RPMI8226 (cell line): Measurements from ENCODE around the gene SELENOS.
A peak's percentile ranks its signal among the peaks of the same experiment; 100 is the strongest.

ENCODE experiments used
- DNase-seq: peaks from one replicate; pipeline ENCODE4 v3.0.0-alpha.2; 2015

Gene SELENOS

DNA sequence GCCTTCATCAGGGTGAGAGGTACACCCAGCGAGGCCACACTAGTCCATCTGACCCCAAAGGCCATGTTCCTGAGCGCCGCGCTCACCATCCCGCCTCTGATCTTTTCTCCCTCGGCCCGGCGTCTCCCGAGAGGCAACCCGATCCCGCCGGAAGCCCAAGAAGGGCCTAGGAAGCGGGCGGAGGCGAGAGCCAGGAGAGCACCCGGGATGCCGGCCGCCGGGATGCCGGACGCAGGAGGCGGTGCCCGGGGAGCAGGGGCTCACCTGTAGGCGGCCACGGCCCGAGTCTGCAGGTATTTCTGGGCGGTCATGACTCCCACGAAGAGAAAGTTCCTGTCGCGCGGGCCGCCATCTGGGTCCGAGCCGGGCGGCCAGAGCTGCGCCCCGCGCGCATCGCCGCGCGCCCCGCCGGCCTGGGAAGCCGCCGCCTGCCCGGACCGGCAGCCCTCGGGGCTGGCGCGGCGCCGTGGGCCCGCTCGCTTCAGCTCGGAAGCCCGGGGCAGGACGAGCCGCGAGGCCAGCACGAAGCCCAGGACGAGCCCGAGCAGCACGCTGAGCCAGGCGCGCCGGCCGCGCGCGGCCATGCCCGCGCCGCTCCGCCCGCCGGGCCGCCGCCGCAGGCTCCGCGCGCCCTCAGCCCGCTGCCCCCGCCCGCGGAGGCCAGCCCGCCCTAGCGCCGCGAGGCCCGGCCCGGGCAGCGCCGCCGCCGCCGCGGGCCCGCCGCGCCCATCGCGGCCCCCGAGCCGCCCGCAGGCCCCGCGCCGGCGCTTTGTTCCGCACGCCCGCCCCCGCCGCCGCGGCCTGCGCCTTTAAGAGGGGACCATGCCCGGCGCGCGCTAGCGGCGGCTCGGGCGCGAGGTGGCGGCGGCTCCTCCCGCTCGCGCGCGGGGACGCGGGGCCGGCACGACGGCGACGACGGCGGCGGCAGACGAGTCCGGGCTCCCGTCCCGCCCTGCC is 26.1 kb downstream of the SELENOS start:
- DNase-seq: peak; percentile 43

GRCh38 chr15:101250341-101250831 is 26.9 kb downstream of the SELENOS start:
- DNase-seq: peak; percentile 42

DNA sequence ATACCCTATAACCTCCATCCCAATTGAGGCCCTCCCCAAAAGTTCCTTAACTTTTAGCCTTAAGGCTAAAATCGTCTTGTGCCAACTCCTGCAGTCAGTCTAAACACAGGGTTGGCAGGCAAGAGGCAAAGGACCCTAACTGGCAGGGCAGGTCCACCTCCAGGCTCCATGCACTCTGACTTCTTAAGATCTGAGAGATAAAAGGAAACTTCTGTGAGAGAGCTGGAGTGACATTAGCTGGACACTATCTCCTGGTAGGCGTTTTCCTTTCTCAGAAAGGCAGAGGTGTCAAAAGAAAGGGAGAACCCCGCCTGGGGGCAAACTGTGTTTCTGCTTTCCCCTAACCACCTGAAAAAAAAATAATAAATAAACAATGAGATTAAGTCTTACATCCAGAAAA is 29.0 kb downstream of the SELENOS start:
- DNase-seq: no peak

DNA sequence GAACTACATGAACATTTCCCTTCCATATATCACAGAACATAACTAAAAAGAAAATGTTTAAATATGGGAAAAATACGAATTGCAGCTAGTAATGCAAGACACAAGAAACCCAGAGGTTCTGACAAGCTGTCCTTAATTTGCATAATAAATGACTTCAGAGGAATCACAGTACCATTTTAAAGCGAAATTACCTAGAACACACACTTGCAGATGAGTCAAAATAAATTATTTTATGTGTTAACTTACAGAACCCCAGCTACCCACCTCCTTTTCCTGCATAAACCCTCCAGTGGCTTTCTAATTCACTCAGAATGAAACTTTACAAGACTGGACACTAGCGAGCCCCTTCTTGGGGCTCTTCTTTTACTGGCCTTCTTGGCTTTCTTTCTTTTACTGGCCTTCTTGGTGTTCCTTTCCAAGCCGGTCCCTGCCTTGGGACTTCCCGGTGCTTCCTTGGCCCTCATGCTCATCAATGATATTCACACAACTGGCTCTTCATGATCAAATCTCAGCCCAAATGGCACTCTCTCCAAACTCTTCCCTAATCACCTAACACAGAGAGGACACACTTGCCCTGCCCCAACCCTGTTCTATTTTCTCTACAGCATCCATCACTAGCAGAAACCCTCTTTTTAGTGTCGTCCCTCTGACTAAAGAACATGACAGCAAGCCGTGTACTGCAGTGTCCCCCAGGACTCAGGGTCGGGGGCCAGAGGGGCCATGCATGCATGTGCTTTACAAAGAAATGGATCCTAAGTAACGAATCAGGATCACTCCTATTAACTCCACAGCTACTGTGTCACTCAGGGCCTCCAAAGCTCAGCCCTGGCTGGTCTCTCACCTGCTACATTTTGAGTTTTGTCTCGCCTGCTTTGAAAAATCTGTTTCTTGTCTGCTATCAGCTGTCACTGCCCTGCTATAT is 30.2 kb downstream of the SELENOS start:
- DNase-seq: no peak

DNA sequence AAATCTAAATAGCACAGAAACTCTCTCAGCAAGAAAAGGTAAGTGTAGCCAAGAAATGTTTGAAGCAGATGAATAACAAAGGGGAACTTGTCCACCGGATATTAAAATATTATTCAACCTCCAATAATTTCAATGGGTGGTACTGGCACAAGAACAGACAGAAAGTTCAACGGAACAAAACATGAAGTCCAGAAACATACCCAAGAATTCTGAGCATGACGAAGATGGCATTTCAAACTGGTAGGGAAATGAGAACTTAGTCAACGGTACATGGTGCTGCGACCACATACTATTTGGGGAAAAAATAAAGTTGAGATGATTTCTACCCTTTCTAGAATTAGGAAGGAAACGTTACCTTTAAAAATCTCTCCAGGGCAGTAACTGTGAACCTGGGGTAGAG is 30.9 kb downstream of the SELENOS start:
- no peak for DNase-seq

DNA sequence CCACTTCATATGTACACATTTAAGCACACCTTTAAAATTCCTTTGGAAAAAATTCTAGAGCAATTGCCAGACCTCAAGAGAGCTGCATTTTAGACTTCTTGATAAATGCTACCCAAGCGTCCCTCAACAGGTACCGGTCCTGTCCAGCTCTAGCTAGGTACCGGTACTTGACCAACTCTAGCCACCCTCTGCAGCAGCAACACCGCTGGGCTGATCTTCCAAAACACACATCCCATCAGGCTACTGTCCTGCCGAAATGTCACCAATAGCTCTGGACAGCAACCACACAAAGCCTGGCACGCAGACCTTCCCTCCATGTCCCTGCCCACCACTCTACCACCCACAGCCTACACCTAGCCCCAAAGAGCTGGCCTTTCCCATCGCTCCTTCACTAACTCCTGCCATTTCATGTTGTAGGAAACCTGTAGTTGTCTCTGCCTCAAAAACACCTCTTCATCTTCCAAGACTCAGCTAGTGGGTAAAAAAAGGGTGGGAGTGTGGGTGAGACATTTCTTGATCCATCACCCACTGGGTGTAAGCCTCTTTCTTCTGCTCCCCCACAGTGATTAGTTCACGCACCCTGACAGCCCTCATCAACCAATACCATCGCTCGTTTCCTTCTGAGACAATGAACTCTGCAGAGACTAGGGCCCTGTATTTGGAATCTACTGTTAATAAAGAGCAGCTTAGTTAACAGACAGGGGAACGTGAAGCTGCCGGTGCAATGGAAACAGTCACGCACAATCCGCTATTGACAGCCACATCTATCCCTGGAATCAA is 32.2 kb downstream of the SELENOS start:
- DNase-seq: no peak

DNA sequence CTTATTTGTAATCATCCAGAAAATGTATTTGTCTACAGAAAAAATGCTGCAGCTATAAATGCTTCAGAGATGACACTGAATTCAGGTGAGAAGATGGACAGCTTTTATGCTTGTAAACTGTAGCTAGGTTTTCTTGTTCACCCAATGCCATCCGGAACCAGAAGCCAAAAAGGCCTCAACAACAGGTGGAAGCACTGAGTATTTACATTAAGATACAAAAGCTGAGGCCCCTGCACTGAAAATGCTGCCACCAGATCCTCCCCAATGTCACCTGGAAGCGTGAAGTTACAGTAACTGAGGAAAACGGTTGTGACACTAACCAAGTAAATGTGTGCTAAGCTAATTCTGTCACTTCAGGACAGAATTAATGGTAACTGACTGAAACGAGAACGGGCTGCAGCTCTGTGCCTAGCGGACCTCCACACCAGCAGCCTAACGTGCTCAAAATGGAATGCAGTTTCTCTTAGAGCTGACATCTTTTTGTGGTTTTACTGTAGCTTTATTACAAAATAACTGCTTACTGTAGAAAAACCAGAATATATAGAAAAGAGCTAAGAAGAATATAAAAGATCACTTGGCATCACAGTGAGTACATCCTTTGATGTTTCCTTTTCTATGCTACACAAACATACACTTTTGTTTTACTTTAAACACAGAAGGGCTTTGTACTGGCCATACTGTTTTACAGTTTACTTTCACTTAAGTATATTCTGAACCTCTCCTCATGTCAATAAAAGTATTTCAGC is 33.1 kb downstream of the SELENOS start:
- no peak for DNase-seq

GRCh38 chr15:101243420-101243819 is 33.9 kb downstream of the SELENOS start:
- no peak for DNase-seq

DNA sequence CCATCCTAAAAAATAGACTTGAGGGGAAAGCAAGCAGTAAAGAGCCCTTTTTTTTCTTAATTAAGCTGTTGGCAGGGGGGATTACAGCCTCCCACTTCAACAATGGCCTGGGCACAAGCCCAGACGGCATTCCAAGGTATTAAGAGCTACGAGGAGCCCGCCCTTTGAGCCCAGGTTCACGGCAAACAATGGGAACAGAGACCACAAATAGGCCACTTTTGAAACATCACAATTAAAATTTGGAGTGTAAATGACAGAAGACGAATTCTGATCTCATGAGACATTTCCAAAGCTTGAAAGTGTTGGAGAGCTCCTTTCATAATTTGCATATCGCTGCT is 34.3 kb downstream of the SELENOS start:
- no peak for DNase-seq

GRCh38 chr15:101242160-101242998 is 34.9 kb downstream of the SELENOS start:
- peak; percentile 74 for DNase-seq

DNA sequence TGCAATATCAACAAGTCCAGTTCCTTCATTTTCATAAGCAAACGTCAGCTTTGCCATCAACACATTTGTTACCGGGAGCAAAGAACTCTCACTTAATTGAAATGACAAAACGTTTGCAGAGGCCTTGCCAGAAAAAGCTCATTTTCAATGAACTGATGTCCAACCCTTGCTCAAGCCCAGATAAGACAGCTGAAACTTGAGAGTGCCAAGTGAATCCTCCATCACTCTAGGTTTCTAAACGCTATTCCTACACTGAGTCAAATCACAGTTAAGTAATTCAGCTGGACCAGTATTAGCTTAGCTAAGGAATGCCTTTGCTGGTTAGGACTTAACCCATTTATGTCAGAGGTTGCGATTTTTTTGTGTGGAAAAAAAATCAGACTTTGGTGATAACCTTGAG is 36.9 kb downstream of the SELENOS start:
- DNase-seq: no peak

GRCh38 chr15:101239724-101240136 is 37.6 kb downstream of the SELENOS start:
- no peak for DNase-seq

- no peak for DNase-seq
Measured at GRCh38 chr15:101237251-101237650, 40.0 kb downstream of the SELENOS start.

GRCh38 chr15:101233651-101234280 is 43.5 kb downstream of the SELENOS start:
- no peak for DNase-seq

- no peak for DNase-seq
Measured at GRCh38 chr15:101232677-101233076, 44.6 kb downstream of the SELENOS start.

DNA sequence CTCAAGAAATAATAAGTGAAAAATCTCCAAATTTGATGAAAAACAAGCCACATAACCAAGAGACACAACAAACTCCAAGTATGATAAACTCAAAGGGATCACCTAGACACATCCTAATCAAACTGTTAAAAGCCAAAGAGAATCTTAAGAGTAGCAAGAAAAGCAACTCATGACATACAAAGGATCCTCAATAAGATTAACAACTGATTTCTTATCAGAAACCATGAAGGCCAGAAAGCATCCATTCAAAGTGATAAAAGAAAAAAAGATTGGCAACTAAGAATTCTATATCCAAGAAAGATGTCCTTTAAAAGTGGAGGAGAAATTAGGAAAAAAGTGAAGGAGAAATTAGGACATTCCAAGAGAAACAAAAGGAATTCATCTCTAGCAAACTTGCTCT is 49.0 kb downstream of the SELENOS start:
- no peak for DNase-seq

DNA sequence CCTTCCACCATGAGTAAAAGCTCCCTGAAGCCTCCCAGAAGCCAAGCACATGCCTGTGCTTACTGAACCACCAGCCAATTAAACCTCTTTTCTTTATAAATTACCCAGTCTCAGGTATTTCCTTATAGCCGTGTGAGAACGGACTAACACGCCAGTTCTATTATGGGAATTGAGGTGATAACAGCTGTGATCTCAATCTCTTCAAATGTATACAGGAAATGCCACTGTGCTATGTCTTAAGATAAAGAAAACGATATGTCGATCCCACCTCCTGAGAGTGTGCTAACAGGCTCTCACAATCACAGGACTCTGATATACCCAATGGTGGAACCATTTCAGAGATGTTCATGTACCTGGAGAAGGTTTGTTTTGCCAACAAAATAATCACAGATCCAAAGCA is 51.6 kb downstream of the SELENOS start:
- no peak for DNase-seq
